ENCODE results near the gene MOGAT2. TPM values are rescaled to one million over a fixed set of nuclear protein-coding genes. Genes with fewer than 3 reads are reported as not detected.

The MOGAT2 gene
- total and polyA plus RNA-seq, 2 of the 13 experiments (the other 11 are each of a cell fraction or from before 2014, with no cell fraction given): 27.2 to 27.8 TPM

DNA sequence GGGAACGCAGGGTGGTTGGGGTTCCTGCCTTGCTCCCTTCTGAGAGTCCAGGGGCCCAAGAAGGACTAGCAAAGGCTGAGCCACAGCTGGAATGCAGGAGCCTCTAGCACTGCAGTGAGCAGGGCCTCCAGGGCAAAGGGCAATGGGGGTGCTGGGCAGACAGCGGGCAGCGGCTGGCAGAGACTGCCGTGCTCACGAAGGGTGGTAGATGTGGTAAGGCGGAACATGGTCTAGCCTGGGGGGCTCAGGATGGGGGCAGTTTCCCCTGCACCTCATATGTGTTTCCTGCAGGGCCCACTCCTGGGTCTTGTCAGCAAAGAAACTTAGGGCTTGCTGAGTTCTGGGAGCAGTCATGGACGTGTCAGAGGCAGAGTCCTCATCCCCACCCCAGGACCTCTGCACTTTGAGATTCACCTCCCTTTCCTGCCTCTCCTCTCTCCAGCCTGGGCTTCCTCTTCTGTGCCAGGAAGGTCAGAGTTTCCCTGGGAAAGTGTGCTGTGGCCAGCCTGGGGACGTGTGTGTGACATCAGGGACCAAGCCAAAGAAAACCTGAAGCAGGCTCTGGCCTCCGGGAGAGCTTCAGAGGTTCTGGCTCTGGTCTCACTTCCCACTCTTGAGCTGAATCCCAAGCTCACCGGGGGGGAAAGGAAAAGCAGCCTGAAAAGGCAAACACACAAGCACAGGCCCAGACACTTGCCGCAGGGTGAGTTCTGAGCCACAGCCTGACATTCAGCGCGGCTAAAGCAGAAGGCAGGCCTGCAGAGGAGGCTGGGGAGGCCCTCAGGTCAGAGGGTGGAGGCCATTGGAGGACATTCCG lies 4.4 kb downstream of the MOGAT2 start (continued):
- peak; percentile 83 for TF ChIP-seq HDAC1 (CRISPR knock-in tag; IDR thresholded peaks at IDR 0.05)
- no peak for TF ChIP-seq ZSCAN20 (CRISPR knock-in tag; IDR thresholded peaks at IDR 0.05; ENCODE audit: borderline replicate concordance)
- TF ChIP-seq KAT8 (CRISPR knock-in tag; IDR thresholded peaks at IDR 0.05): no peak
- no peak; the same call in 1 of the 2 replicates for TF ChIP-seq KLF13 (CRISPR knock-in tag; IDR thresholded peaks at IDR 0.05)
- no peak for TF ChIP-seq ZBTB40 (IDR thresholded peaks at IDR 0.05)
- TF ChIP-seq ZBTB40 (CRISPR knock-in tag; IDR thresholded peaks at IDR 0.05): no peak
- no peak for TF ChIP-seq MXI1 (IDR thresholded peaks at IDR 0.05; ENCODE audit: borderline replicate concordance, low read depth, low read length)
- 0 out of 2 replicates have a peak, but pooled peaks have one; percentile 29 for TF ChIP-seq E2F2 (CRISPR knock-in tag; IDR thresholded peaks at IDR 0.05; ENCODE audit: borderline replicate concordance)
- TF ChIP-seq MEIS1 (CRISPR knock-in tag; IDR thresholded peaks at IDR 0.05; ENCODE audit: borderline replicate concordance): peak; percentile 89; the same call in 1 of the 2 replicates
- TF ChIP-seq HOXA3 (CRISPR knock-in tag; IDR thresholded peaks at IDR 0.05): peak; percentile 64
- TF ChIP-seq, protein P1, sequence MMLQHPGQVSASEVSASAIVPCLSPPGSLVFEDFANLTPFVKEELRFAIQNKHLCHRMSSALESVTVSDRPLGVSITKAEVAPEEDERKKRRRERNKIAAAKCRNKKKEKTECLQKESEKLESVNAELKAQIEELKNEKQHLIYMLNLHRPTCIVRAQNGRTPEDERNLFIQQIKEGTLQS (CRISPR knock-in tag; IDR thresholded peaks at IDR 0.05): no peak; the same call in 1 of the 2 replicates
- TF ChIP-seq ZNF136 (CRISPR knock-in tag; IDR thresholded peaks at IDR 0.05; ENCODE audit: low read depth): no peak
- peak; percentile 51; the same call in 1 of the 2 replicates for TF ChIP-seq DPF2 (CRISPR knock-in tag; IDR thresholded peaks at IDR 0.05; ENCODE audit: borderline replicate concordance, low read depth)
- TF ChIP-seq, protein P2, sequence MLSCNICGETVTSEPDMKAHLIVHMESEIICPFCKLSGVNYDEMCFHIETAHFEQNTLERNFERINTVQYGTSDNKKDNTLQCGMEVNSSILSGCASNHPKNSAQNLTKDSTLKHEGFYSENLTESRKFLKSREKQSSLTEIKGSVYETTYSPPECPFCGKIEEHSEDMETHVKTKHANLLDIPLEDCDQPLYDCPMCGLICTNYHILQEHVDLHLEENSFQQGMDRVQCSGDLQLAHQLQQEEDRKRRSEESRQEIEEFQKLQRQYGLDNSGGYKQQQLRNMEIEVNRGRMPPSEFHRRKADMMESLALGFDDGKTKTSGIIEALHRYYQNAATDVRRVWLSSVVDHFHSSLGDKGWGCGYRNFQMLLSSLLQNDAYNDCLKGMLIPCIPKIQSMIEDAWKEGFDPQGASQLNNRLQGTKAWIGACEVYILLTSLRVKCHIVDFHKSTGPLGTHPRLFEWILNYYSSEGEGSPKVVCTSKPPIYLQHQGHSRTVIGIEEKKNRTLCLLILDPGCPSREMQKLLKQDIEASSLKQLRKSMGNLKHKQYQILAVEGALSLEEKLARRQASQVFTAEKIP (CRISPR knock-in tag; IDR thresholded peaks at IDR 0.05; ENCODE audit: borderline replicate concordance): no peak
- peak; percentile 54; the same call in 1 of the 2 replicates for TF ChIP-seq ZIK1 (CRISPR knock-in tag; IDR thresholded peaks at IDR 0.05; ENCODE audit: borderline replicate concordance, low read depth)
- no peak for TF ChIP-seq ZNF878 (CRISPR knock-in tag; IDR thresholded peaks at IDR 0.05)
- no peak for TF ChIP-seq MTF1 (CRISPR knock-in tag; IDR thresholded peaks at IDR 0.05)
